Neutrophil (primary cell): ENCODE measurements around the gene MPDU1.
A peak's percentile ranks its signal among the peaks of the same experiment; 100 is the strongest.

Source experiments
- H3K27ac ChIP-seq: fragments of 200-600 bp; sonication (generic); 2 replicates; pipeline ENCODE4 v1.5.1; 2016; ENCODE audit warnings: mild to moderate bottlenecking, moderate library complexity
- H3K27me3 ChIP-seq: fragments of 200-600 bp; sonication (generic); 2 replicates; pipeline ENCODE4 v1.6.0; 2016; ENCODE audit warnings: mild to moderate bottlenecking
- H3K36me3 ChIP-seq: fragments of 200-600 bp; sonication (generic); 2 replicates; pipeline ENCODE4 v1.5.1; 2017
- H3K4me1 ChIP-seq, 2 experiments: fragments of 200-600 bp in 1 of 2; sonication (generic) in 1 of 2; 1 replicate in 1 of 2; 2 replicates in 1 of 2; pipeline versions ENCODE4 v1.5.1 to v1.6.1; 2013 to 2016; ENCODE audit warnings: low read depth in 1 of 2, low read length in 1 of 2, mild to moderate bottlenecking in 1 of 2, moderate library complexity in 1 of 2; ENCODE audit not compliant: control insufficient read depth in 1 of 2, insufficient read depth in 1 of 2
- H3K4me3 ChIP-seq, 2 experiments: fragments of 200-600 bp in 1 of 2; sonication (generic) in 1 of 2; 1 replicate in 1 of 2; 2 replicates in 1 of 2; pipeline ENCODE4 v1.5.1; 2013 to 2016; ENCODE audit warnings: low read depth in 1 of 2, low read length in 1 of 2, mild to moderate bottlenecking in 1 of 2, moderate library complexity in 1 of 2
- H3K9me3 ChIP-seq: fragments of 200-600 bp; sonication (generic); 2 replicates; pipeline ENCODE4 v1.5.1; 2016
- TF ChIP-seq, protein P1 (sequence below): fragments of 200-600 bp; sonication (generic); IDR thresholded peaks from 2 replicates; pipeline ENCODE4 v1.5.1; 2016; ENCODE audit warnings: antibody characterized with exemption

The MPDU1 gene

DNA sequence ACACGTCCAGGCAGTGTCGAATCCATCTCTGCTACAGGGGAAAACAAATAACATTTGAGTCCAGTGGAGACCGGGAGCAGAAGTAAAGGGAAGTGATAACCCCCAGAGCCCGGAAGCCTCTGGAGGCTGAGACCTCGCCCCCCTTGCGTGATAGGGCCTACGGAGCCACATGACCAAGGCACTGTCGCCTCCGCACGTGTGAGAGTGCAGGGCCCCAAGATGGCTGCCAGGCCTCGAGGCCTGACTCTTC is 11.4 kb upstream of the MPDU1 start:
- Histone ChIP-seq H3K36me3 (peaks cover 49% of the 10 kb centered on the region), H3K4me1 (peaks cover 34 to 38% of the 10 kb centered on the region in 2 experiments), H3K4me3 (peak overlapping the region; percentile 90 to 100), H3K9me3 (no peaks in the 10 kb centered on the region), H3K27ac (peak overlapping the region; percentile 92), H3K27me3 (no peaks in the 10 kb centered on the region)
- TF ChIP-seq, protein P1, sequence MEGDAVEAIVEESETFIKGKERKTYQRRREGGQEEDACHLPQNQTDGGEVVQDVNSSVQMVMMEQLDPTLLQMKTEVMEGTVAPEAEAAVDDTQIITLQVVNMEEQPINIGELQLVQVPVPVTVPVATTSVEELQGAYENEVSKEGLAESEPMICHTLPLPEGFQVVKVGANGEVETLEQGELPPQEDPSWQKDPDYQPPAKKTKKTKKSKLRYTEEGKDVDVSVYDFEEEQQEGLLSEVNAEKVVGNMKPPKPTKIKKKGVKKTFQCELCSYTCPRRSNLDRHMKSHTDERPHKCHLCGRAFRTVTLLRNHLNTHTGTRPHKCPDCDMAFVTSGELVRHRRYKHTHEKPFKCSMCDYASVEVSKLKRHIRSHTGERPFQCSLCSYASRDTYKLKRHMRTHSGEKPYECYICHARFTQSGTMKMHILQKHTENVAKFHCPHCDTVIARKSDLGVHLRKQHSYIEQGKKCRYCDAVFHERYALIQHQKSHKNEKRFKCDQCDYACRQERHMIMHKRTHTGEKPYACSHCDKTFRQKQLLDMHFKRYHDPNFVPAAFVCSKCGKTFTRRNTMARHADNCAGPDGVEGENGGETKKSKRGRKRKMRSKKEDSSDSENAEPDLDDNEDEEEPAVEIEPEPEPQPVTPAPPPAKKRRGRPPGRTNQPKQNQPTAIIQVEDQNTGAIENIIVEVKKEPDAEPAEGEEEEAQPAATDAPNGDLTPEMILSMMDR, result no peak

DNA sequence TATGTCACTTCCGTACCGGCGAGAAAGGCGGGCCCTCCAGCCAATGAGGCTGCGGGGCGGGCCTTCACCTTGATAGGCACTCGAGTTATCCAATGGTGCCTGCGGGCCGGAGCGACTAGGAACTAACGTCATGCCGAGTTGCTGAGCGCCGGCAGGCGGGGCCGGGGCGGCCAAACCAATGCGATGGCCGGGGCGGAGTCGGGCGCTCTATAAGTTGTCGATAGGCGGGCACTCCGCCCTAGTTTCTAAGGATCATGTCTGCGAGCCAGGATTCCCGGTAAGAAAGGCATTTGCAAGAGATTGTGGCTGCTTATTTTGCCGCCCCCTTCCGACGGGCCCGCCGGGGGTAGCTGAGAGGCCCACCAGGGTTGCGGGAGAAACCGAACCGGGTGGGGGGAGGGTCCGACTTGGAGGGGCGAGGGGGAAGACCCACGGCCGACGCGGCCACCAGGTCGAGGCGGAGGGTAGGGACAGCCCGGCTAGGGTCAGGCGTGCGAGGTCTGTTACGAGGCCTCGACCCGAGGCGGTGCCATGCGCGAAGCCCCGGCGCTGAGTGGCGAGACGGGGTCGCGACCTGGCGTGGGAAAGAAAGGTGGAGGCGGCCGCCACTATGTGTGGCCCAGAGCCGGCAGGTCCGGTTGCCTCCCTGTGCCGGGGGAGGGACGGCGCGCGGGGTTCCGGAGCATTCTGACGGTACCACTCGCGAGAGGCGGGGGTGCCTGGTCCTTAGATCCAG is 10.9 kb upstream of the MPDU1 start:
- H3K27me3 ChIP-seq, result no peaks in the 10 kb centered on the region
- H3K4me1 ChIP-seq, result peaks cover 34 to 38% of the 10 kb centered on the region in 2 experiments
- peaks cover 3% of the 10 kb centered on the region for H3K9me3 ChIP-seq
- H3K36me3 ChIP-seq, result peaks cover 50% of the 10 kb centered on the region
- TF ChIP-seq, protein P1, result peak; percentile 32
- peak overlapping the region; percentile 90 to 100 for H3K4me3 ChIP-seq
- H3K27ac ChIP-seq, result peak overlapping the region; percentile 92

DNA sequence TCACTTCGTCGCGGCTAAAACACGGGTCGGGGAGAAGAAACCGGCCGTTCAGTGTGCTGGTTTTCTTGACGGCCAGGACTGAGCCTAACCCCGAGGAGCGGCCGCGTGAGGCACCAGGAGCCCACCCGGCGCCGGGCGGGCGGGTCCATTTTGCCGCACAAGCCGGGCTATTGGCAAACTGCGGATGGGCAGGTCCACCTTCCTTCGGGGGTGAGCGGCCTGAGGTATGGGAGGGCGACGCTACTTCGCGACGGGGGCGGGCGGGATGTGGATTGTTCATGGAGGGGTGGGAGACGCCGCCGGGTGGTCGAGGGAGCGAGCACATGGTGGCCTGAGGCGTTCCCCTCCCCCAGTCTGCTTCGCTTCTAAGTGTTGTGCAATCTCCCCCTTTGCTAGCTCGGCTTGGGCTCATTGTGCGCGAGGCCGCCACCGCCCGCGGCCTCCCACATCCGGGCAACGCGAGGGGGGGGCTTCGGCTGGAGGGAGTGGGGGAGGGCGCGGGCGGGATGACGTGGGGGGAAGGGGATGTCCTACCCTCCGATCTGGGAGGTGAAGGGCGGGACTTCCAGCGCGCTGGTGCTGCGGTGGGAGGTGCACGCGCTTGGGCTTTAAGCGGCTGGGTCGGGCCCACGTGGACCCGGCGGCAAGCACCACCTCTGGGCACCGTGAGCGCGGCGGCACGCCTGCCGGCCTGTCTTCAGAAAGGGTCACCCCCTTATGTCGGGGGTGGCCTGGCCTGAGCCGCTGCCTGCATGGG is 10.2 kb upstream of the MPDU1 start:
- peaks cover 3% of the 10 kb centered on the region for H3K9me3 ChIP-seq
- TF ChIP-seq, protein P1, result no peak
- peak overlapping the region; percentile 92 for H3K27ac ChIP-seq
- H3K4me1 ChIP-seq, result peaks cover 34 to 38% of the 10 kb centered on the region in 2 experiments
- no peaks in the 10 kb centered on the region for H3K27me3 ChIP-seq
- H3K4me3 ChIP-seq, result peak overlapping the region; percentile 90 to 100
- peaks cover 57% of the 10 kb centered on the region for H3K36me3 ChIP-seq

DNA sequence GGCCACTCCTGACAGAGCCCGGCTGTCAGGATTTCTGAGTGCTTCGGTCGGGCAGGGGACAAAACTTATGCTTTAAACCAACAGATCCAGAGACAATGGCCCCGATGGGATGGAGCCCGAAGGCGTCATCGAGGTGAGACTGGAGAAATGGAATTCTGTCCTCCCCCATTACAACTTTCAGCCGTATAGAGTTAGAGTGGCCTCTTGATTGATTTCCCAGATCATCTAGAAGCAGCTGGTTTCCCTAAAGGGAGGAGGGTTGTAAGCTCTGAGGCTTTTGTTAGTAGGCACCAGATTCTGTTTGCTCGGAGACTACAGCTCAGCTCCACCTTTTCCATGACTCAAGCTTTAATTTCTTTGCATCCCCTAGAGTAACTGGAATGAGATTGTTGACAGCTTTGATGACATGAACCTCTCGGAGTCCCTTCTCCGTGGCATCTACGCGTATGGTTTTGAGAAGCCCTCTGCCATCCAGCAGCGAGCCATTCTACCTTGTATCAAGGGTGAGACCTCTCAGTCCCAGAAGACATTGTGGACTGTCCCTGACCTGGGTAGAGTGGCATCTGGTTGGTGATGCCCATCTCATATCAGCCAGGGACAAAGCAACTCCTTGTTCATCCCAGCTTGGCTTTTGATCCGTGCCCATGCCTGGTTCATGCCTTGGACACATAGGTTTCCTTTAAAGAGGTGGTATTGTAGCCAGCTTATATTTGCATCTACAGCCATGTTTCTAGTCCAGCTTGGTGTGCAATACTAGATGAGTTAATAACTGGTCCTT is 9.3 kb upstream of the MPDU1 start:
- H3K27ac ChIP-seq, result peak overlapping the region; percentile 92
- TF ChIP-seq, protein P1, result no peak
- peak overlapping the region; percentile 90 to 100 for H3K4me3 ChIP-seq
- H3K9me3 ChIP-seq, result peaks cover 3% of the 10 kb centered on the region
- no peaks in the 10 kb centered on the region for H3K27me3 ChIP-seq
- peaks cover 63% of the 10 kb centered on the region for H3K36me3 ChIP-seq
- H3K4me1 ChIP-seq, result peaks cover 41 to 46% of the 10 kb centered on the region in 2 experiments

DNA sequence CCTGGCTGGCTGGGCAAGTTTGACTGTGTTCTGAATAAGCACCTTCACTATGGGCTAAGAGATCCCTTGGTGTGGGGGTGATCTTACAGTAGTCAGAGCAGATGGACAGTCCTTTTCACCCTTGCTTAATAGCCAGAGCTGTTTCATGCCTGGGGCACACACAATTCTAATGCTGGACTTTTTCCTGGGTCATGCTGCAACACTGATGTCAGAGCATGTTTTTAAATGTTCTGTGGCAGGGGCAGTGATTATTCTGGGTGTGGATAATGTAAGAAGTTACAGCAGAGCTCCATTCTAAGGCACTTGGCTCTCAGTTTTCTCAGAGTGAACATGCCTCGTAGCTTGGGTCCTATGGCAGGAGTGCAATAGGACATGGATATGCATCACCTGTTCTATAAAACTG is 8.2 kb upstream of the MPDU1 start:
- Histone ChIP-seq H3K9me3 (peaks cover 3% of the 10 kb centered on the region), H3K27me3 (no peaks in the 10 kb centered on the region), H3K4me3 (no peak overlapping the region), H3K27ac (peak overlapping the region; percentile 92), H3K4me1 (peaks cover 50 to 52% of the 10 kb centered on the region in 2 experiments), H3K36me3 (peaks cover 59% of the 10 kb centered on the region)
- TF ChIP-seq, protein P1, result no peak
